Sigmoid colon (tissue), 7 donors: ENCODE results near the gene CYTH1. TPM values are rescaled to one million over a fixed set of nuclear protein-coding genes. Genes with fewer than 3 reads are reported as not detected.

Experiments used
- DNase-seq: peaks from one replicate; pipeline ENCODE4 v3.0.0-alpha.2; 2019
- H3K27ac ChIP-seq, 4 donors: fragments of 200-600 bp; sonication (generic); one replicate each; pipeline ENCODE4 v1.5.1; 2016 to 2019; ENCODE audit warnings: mild to moderate bottlenecking in 1 of 4
- H3K27me3 ChIP-seq, 3 donors: fragments of 200-600 bp; sonication (generic); one replicate each; pipeline ENCODE4 v1.5.1; 2019; ENCODE audit warnings: mild to moderate bottlenecking in 1 of 3
- H3K36me3 ChIP-seq, 4 donors: fragments of 200-600 bp; sonication (generic); one replicate each; pipeline ENCODE4 v1.5.1; 2016 to 2019
- H3K4me1 ChIP-seq, 4 donors: fragments of 200-600 bp; sonication (generic); one replicate each; pipeline ENCODE4 v1.5.1; 2017 to 2019
- H3K4me3 ChIP-seq, 4 donors: fragments of 200-600 bp; sonication (generic); one replicate each; pipeline ENCODE4 v1.5.1; 2017 to 2019; ENCODE audit warnings: mild to moderate bottlenecking in 2 of 4, moderate library complexity in 1 of 4
- H3K9me3 ChIP-seq, 4 donors: fragments of 200-600 bp in 3 of 4; sonication (generic) in 3 of 4; one replicate each; pipeline versions ENCODE4 v1.5.1 to v1.6.1; 2013 to 2019
- CTCF ChIP-seq, 4 experiments: fragments of 450-650 bp in 3 of 4; fragments of 200-600 bp in 1 of 4; IDR thresholded peaks; one replicate each; pipeline ENCODE4 v1.5.1; 2016 to 2019; ENCODE audit warnings: antibody characterized with exemption in 4 of 4, mild to moderate bottlenecking in 3 of 4, moderate library complexity in 2 of 4
- EP300 ChIP-seq, 4 donors: sonication (generic); formaldehyde crosslinking; IDR thresholded peaks; one replicate each; pipeline ENCODE4 v1.6.1; 2017; ENCODE audit warnings: antibody characterized with exemption in 4 of 4
- POLR2A ChIP-seq, 2 donors: fragments of 450-650 bp; IDR thresholded peaks; one replicate each; pipeline ENCODE4 v1.6.1; 2016; ENCODE audit warnings: antibody characterized with exemption in 2 of 2, mild to moderate bottlenecking in 2 of 2, moderate library complexity in 2 of 2
- POLR2AphosphoS5 ChIP-seq, 4 donors: sonication (generic); formaldehyde crosslinking; IDR thresholded peaks; one replicate each; pipeline ENCODE4 v1.6.1; 2017; ENCODE audit warnings: antibody characterized with exemption in 4 of 4
- WGBS, 2 donors: extraction: QIAGEN DNeasy Blood & Tissue Kit; methylation state at CpG; one replicate each; pipeline ENCODE4 v1.1.7; 2013; 5-methylcytosine and 5-hydroxymethylcytosine counted together
- intact Hi-C: fragments of 100-400 bp; cut with DNase I; formaldehyde crosslinking; loops from one replicate; pipeline ENCODE4 v1.15.1; 2023
- polyA plus RNA-seq, 3 donors: library from polyadenylated mRNA; stranded (reverse); fragments of 200-250 nt; gene quantifications; one replicate each; pipeline ENCODE4 v1.2.3, GENCODE V29; 2013
- total RNA-seq, 4 donors: library from RNA; depleted of rRNA; stranded (reverse); fragments of >200 nt; gene quantifications; one replicate each; pipeline ENCODE4 v1.1.0, GENCODE V29; 2016
- donor health status: healthy with polysubstance abuse.
- donor health status: Bipolar disorder and iron deficiency.
- donor health status: healthy.

Gene CYTH1
- total and polyA plus RNA-seq, 7 donors: 26.7 to 83.8 (median 38.5) TPM

GRCh38 chr17:78655251-78655940 is 126.7 kb downstream of the CYTH1 start:
- Histone ChIP-seq H3K9me3 (no peaks in the 10 kb centered on the region), H3K4me1 (no peaks in the 10 kb centered on the region), H3K27ac (no peak overlapping the region), H3K4me3 (no peak overlapping the region), H3K36me3 (no peaks in the 10 kb centered on the region), H3K27me3 (no peaks in the 10 kb centered on the region)
- peak; percentile 27 for DNase-seq
- intact Hi-C loops: no loop called here
- WGBS, 2 donors: 84 to 92% methylated on average over 9 of the region's 9 CpGs
- TF ChIP-seq EP300 (IDR thresholded peaks at IDR 0.05) (no peak), CTCF (IDR thresholded peaks at IDR 0.05) (no peak), POLR2AphosphoS5 (IDR thresholded peaks at IDR 0.05) (no peak), POLR2A (IDR thresholded peaks at IDR 0.05) (no peak)

DNA sequence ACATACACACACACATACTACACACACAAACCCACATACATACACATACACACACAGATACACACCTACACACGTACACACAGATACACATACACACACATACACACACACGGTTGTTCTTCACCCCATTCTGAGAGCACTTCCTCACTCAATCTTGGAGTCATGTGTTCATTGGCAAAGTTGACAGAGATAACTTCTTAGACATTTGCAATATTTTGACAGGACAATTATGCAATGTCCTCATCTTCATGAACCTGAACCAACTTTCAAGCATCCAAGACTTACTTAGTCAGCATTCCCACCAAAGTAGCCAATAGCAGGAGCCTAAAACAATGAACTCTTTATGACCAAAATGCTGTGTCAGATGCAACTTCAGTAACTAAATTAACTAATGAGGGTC is 127.7 kb downstream of the CYTH1 start:
- 86% methylated on average over 2 of the region's 2 CpGs for WGBS, 2 donors
- Histone ChIP-seq H3K4me3 (no peak overlapping the region), H3K27me3 (no peaks in the 10 kb centered on the region), H3K27ac (no peak overlapping the region), H3K36me3 (no peaks in the 10 kb centered on the region), H3K9me3 (no peaks in the 10 kb centered on the region), H3K4me1 (no peaks in the 10 kb centered on the region)
- no peak for DNase-seq
- TF ChIP-seq POLR2A (IDR thresholded peaks at IDR 0.05): no peak
- no peak for TF ChIP-seq POLR2AphosphoS5 (IDR thresholded peaks at IDR 0.05)
- TF ChIP-seq EP300 (IDR thresholded peaks at IDR 0.05): no peak
- no peak for TF ChIP-seq CTCF (IDR thresholded peaks at IDR 0.05)
- intact Hi-C loops: no loop called here

GRCh38 chr17:78653382-78653781 is 128.7 kb downstream of the CYTH1 start:
- Histone ChIP-seq H3K9me3 (no peaks in the 10 kb centered on the region), H3K4me3 (no peak overlapping the region), H3K36me3 (no peaks in the 10 kb centered on the region), H3K27ac (no peak overlapping the region), H3K27me3 (no peaks in the 10 kb centered on the region), H3K4me1 (no peaks in the 10 kb centered on the region)
- peak; percentile 17 for DNase-seq
- whole genome bisulfite sequencing, 2 donors: 57 to 59% methylated on average over 5 of the region's 5 CpGs
- TF ChIP-seq POLR2AphosphoS5 (IDR thresholded peaks at IDR 0.05) (no peak), EP300 (IDR thresholded peaks at IDR 0.05) (no peak), POLR2A (IDR thresholded peaks at IDR 0.05) (no peak), CTCF (IDR thresholded peaks at IDR 0.05) (no peak)
- intact Hi-C loops: no loop called here

GRCh38 chr17:78652913-78653312 is 129.2 kb downstream of the CYTH1 start:
- 77 to 88% methylated on average over 11 of the region's 11 CpGs for WGBS, 2 donors
- Histone ChIP-seq H3K36me3 (no peaks in the 10 kb centered on the region), H3K4me3 (no peak overlapping the region), H3K27ac (no peak overlapping the region), H3K27me3 (no peaks in the 10 kb centered on the region), H3K9me3 (no peaks in the 10 kb centered on the region), H3K4me1 (no peaks in the 10 kb centered on the region)
- DNase-seq: peak; percentile 19
- intact Hi-C loops: no loop called here
- TF ChIP-seq POLR2AphosphoS5 (IDR thresholded peaks at IDR 0.05) (no peak), EP300 (IDR thresholded peaks at IDR 0.05) (no peak), CTCF (IDR thresholded peaks at IDR 0.05) (no peak), POLR2A (IDR thresholded peaks at IDR 0.05) (no peak)

GRCh38 chr17:78652024-78652423 is 130.0 kb downstream of the CYTH1 start:
- intact Hi-C loops: no loop called here
- no peaks in the 10 kb centered on the region for H3K27me3 ChIP-seq
- no peaks in the 10 kb centered on the region for H3K9me3 ChIP-seq
- H3K4me1 ChIP-seq: no peaks in the 10 kb centered on the region
- DNase-seq: peak; percentile 10
- no peaks in the 10 kb centered on the region for H3K36me3 ChIP-seq
- TF ChIP-seq POLR2A (IDR thresholded peaks at IDR 0.05): no peak
- TF ChIP-seq EP300 (IDR thresholded peaks at IDR 0.05): no peak
- no peak for TF ChIP-seq CTCF (IDR thresholded peaks at IDR 0.05)
- no peak for TF ChIP-seq POLR2AphosphoS5 (IDR thresholded peaks at IDR 0.05)
- H3K4me3 ChIP-seq: no peak overlapping the region
- WGBS, 2 donors: 96 to 100% methylated on average over 1 of the region's 1 CpG
- H3K27ac ChIP-seq: no peak overlapping the region
